ENCODE measurements around the gene DPP4. TPM values are rescaled to one million over a fixed set of nuclear protein-coding genes. Genes with fewer than 3 reads are reported as not detected.

The DPP4 gene
- total and polyA plus RNA-seq, 3 donors from 2014 or later: 1.2 to 6.3 (median 1.7) TPM

DNA sequence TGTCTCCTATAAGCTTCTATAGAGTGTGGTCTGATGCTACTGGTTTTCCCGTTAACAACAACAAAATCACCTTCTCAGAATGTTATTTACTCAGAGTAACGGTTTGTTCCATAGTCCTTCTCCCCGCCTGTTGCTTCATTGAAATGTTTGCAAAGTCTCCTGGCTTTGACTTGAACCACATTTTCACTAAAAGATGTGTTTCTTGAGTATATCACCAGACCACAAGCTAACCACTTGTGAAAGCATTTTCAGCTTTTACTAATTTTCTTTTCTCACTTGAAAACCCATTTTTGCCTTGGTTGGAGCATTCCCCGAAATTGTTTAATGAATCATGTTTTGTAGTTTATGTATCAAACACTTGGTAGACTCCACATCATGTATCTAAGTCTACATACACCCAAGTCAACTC, 121.2 kb downstream of the DPP4 start:
- TF ChIP-seq, protein P1, sequence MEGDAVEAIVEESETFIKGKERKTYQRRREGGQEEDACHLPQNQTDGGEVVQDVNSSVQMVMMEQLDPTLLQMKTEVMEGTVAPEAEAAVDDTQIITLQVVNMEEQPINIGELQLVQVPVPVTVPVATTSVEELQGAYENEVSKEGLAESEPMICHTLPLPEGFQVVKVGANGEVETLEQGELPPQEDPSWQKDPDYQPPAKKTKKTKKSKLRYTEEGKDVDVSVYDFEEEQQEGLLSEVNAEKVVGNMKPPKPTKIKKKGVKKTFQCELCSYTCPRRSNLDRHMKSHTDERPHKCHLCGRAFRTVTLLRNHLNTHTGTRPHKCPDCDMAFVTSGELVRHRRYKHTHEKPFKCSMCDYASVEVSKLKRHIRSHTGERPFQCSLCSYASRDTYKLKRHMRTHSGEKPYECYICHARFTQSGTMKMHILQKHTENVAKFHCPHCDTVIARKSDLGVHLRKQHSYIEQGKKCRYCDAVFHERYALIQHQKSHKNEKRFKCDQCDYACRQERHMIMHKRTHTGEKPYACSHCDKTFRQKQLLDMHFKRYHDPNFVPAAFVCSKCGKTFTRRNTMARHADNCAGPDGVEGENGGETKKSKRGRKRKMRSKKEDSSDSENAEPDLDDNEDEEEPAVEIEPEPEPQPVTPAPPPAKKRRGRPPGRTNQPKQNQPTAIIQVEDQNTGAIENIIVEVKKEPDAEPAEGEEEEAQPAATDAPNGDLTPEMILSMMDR (IDR thresholded peaks at IDR 0.05): no peak
- TF ChIP-seq POLR2A (IDR thresholded peaks at IDR 0.05): no peak
- intact Hi-C loops (cut with DNase I; ENCODE audit: low total_unique reads): no loop called here
- Histone ChIP-seq H3K4me1 (no peaks in the 10 kb centered on the region), H3K27ac (no peak overlapping the region), H3K4me3 (no peak overlapping the region), H3K9me3 (no peaks in the 10 kb centered on the region), H3K27me3 (no peaks in the 10 kb centered on the region), H3K36me3 (ENCODE audit: low read depth, missing control alignments) (no peaks in the 10 kb centered on the region)
- 88 to 98% methylated on average over 4 of the region's 4 CpGs for WGBS, 2 donors
- no peak for DNase-seq

DNA sequence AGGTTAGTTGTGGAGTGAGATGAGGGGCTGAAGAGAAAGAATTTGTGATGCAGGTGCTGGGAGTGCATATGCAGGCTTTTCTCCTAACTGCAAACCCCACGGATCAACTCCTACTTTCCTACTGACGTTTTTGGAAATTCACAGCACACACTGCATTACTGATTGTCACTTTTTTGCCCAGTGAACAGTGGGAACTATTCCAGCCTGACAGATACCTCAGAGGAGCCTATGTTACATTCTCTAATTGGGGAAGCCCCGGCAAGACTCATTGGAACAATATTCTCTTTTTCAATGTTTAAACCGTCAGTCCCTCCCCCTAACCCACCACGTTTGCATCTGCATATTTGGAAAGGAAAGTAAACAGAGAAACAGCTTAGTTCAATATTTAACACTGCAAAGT, 126.2 kb downstream of the DPP4 start:
- H3K27ac ChIP-seq: no peak overlapping the region
- TF ChIP-seq, protein P1 (IDR thresholded peaks at IDR 0.05): no peak
- no peak for TF ChIP-seq POLR2A (IDR thresholded peaks at IDR 0.05)
- no peaks in the 10 kb centered on the region for H3K4me1 ChIP-seq
- no peaks in the 10 kb centered on the region for H3K9me3 ChIP-seq
- H3K4me3 ChIP-seq: no peak overlapping the region
- intact Hi-C loops (cut with DNase I; ENCODE audit: low total_unique reads): no loop called here
- 22 to 37% methylated on average over 5 of the region's 5 CpGs for WGBS, 2 donors
- no peak for DNase-seq
- H3K36me3 ChIP-seq (ENCODE audit: low read depth, missing control alignments): no peaks in the 10 kb centered on the region
- no peaks in the 10 kb centered on the region for H3K27me3 ChIP-seq

DNA sequence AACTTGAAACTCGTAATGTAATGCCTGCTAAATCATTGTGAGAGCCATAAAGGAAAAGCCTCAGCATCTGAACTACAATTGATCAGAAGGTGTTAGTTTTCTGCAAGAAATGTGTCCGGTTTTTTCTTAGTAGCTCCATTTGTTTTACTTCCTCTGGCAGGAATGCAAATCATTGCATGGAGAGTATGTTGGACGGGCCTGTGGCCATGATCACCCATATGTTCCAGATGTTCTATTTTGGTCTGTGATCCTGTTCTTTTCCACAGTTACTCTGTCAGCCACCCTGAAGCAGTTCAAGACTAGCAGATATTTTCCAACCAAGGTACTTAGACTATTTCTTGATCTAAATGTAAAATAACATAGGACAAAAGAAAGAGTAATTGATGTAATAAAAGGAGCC, 126.6 kb downstream of the DPP4 start:
- intact Hi-C loops (cut with DNase I; ENCODE audit: low total_unique reads): no loop called here
- Histone ChIP-seq H3K9me3 (no peaks in the 10 kb centered on the region), H3K27me3 (no peaks in the 10 kb centered on the region), H3K4me1 (no peaks in the 10 kb centered on the region), H3K4me3 (no peak overlapping the region), H3K36me3 (ENCODE audit: low read depth, missing control alignments) (no peaks in the 10 kb centered on the region), H3K27ac (no peak overlapping the region)
- DNase-seq: no peak
- 57 to 68% methylated on average over 3 of the region's 3 CpGs for WGBS, 2 donors
- TF ChIP-seq, protein P1 (IDR thresholded peaks at IDR 0.05): no peak
- no peak for TF ChIP-seq POLR2A (IDR thresholded peaks at IDR 0.05)

- Histone ChIP-seq H3K27me3 (no peaks in the 10 kb centered on the region), H3K4me1 (no peaks in the 10 kb centered on the region), H3K36me3 (ENCODE audit: low read depth, missing control alignments) (no peaks in the 10 kb centered on the region), H3K27ac (no peak overlapping the region), H3K9me3 (no peaks in the 10 kb centered on the region), H3K4me3 (no peak overlapping the region)
- 30 to 50% methylated on average over 3 of the region's 3 CpGs for WGBS, 2 donors
- DNase-seq: no peak
- no peak for TF ChIP-seq POLR2A (IDR thresholded peaks at IDR 0.05)
- TF ChIP-seq, protein P1 (IDR thresholded peaks at IDR 0.05): peak in 1 of 3 experiments; percentile 50
- intact Hi-C loops (cut with DNase I; ENCODE audit: low total_unique reads): no loop called here
Observed at GRCh38 chr2:161946489-161947107, 127.4 kb downstream of the DPP4 start.

GRCh38 chr2:161943011-161943410, 131.0 kb downstream of the DPP4 start:
- intact Hi-C loops (cut with DNase I; ENCODE audit: low total_unique reads): no loop called here
- 64 to 79% methylated on average over 2 of the region's 2 CpGs for WGBS, 2 donors

More at GRCh38 chr2:161943011-161943410, 131.0 kb downstream of the DPP4 start:
- Histone ChIP-seq H3K36me3 (ENCODE audit: low read depth, missing control alignments) (no peaks in the 10 kb centered on the region), H3K4me1 (no peaks in the 10 kb centered on the region), H3K27ac (no peak overlapping the region), H3K27me3 (no peaks in the 10 kb centered on the region), H3K4me3 (no peak overlapping the region), H3K9me3 (no peaks in the 10 kb centered on the region)
- TF ChIP-seq, protein P1 (IDR thresholded peaks at IDR 0.05): no peak
- no peak for TF ChIP-seq POLR2A (IDR thresholded peaks at IDR 0.05)
- DNase-seq: no peak
